ENCODE data around the gene ALS2. TPM values are rescaled to one million over a fixed set of nuclear protein-coding genes. Genes with fewer than 3 reads are reported as not detected.

The ALS2 gene
- total RNA-seq, 2 donors from 2014 or later = 14.8 to 16.3 TPM

DNA sequence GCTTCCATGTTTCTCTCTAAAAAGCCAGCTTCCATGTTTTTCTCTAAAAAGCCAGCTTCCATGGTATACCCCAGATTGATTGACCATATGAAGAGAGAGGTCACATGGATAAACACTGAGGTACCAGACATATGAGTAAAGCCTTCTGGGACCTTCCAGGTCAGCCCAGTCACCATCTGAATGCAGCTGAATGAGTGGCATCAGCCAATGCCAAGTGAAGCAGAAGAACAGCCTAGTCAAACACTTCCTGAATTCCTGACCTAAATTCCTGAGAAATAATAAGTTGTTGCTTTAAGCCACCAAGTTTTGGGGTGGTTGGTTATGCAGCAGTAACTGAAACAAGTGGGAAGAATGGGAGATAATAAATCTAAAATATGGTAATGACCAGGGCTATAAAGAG, 5.7 kb upstream of the ALS2 start:
- no peak for TF ChIP-seq CTCF (IDR thresholded peaks at IDR 0.05)
- no peak for TF ChIP-seq POLR2A (IDR thresholded peaks at IDR 0.05)
- TF ChIP-seq POLR2AphosphoS5 (IDR thresholded peaks at IDR 0.05) = no peak
- intact Hi-C loops (cut with DNase I) = no loop called here

DNA sequence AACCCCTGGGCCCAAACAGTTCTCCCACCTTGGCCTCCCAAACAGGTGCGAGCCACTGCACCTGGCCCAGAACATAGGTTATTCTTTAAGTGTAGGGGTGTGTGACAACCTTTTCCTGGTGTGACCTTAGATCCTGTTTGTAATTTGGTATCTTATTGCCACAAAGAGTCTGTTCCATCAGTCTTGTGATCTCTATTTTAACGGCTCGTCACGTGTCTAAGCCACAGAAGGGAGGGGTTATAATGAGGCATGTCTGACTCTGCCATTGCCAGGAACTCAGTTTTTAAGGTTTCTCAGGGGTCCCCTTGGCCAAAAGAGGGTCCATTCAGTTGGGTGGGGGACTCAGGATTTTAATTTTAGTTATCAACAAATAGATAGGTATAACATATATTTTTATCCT, 4.4 kb upstream of the ALS2 start:
- WGBS = 50% methylated on average over 4 of the region's 4 CpGs
- intact Hi-C loops (cut with DNase I) = no loop called here
- no peak overlapping the region for H3K4me3 ChIP-seq
- H3K27ac ChIP-seq = no peak overlapping the region
- H3K27me3 ChIP-seq (replicated peaks; ENCODE audit: insufficient read depth) = no peaks in the 10 kb centered on the region
- no peaks in the 10 kb centered on the region for H3K4me1 ChIP-seq (replicated peaks)
- no peak for TF ChIP-seq POLR2AphosphoS5 (IDR thresholded peaks at IDR 0.05)
- no peak for TF ChIP-seq POLR2A (IDR thresholded peaks at IDR 0.05)
- no peak for TF ChIP-seq CTCF (IDR thresholded peaks at IDR 0.05)
- H3K36me3 ChIP-seq = no peaks in the 10 kb centered on the region
- no peaks in the 10 kb centered on the region for H3K9me3 ChIP-seq
- no peak for DNase-seq (ENCODE audit: low spot score)

More for the DNA sequence above, 5.7 kb upstream of the ALS2 start:
- DNase-seq (ENCODE audit: low spot score) = no peak
- H3K9me3 ChIP-seq = no peaks in the 10 kb centered on the region
- H3K36me3 ChIP-seq = no peaks in the 10 kb centered on the region
- no peaks in the 10 kb centered on the region for H3K4me1 ChIP-seq (replicated peaks)
- no peaks in the 10 kb centered on the region for H3K27me3 ChIP-seq (replicated peaks; ENCODE audit: insufficient read depth)
- H3K27ac ChIP-seq = no peak overlapping the region
- no peak overlapping the region for H3K4me3 ChIP-seq

- no peaks in the 10 kb centered on the region for H3K9me3 ChIP-seq
- 50% methylated on average over 1 of the region's 1 CpG for WGBS
- intact Hi-C loops (cut with DNase I) = loop anchor here (5.0 kb wide), 1 partner anchor 248 kb away; the partner anchor contains the start of gene FZD7
- H3K4me1 ChIP-seq (replicated peaks) = no peaks in the 10 kb centered on the region
- no peak for DNase-seq (ENCODE audit: low spot score)
- TF ChIP-seq CTCF (IDR thresholded peaks at IDR 0.05) (no peak), POLR2A (IDR thresholded peaks at IDR 0.05) (no peak), POLR2AphosphoS5 (IDR thresholded peaks at IDR 0.05) (no peak)
- H3K27me3 ChIP-seq (replicated peaks; ENCODE audit: insufficient read depth) = no peaks in the 10 kb centered on the region
- no peak overlapping the region for H3K27ac ChIP-seq
- H3K4me3 ChIP-seq = no peak overlapping the region
- H3K36me3 ChIP-seq = no peaks in the 10 kb centered on the region
These were observed 3.8 kb upstream of the ALS2 start for GRCh38 chr2:201784563-201784962.

DNA sequence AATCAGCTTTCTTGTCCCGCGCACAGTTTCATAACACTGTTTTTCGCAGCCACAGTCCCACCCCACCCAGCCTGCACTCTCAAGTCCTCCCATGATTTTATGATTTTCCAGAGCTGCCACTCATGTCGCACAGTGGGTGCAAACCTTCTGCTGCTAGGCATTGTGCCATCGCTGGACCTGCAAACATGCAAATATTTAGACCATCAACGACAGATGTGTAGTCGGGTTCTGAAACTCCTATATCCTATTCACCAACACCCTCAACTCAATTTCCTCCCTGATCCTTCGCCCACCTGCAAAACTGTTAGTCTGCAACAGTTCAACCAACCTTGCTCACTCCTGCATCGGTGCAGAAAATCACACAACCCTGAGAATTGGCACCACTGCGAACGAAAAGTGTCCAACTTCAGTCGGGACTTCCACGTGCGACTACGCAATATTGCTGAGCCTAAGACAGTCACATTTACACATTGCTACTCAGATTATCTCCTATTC, 871 bp upstream of the ALS2 start:
- Histone ChIP-seq H3K4me3 (peak overlapping the region; percentile 71 to 86), H3K27me3 (replicated peaks; ENCODE audit: insufficient read depth) (no peaks in the 10 kb centered on the region), H3K27ac (peak overlapping the region; percentile 81 to 84), H3K9me3 (no peaks in the 10 kb centered on the region), H3K4me1 (replicated peaks) (no peaks in the 10 kb centered on the region), H3K36me3 (no peaks in the 10 kb centered on the region)
- TF ChIP-seq POLR2A (IDR thresholded peaks at IDR 0.05) (no peak), CTCF (IDR thresholded peaks at IDR 0.05) (no peak), POLR2AphosphoS5 (IDR thresholded peaks at IDR 0.05) (no peak)
- peak; percentile 20 for DNase-seq (ENCODE audit: low spot score)
- 3% methylated on average over 15 of the region's 15 CpGs for WGBS
- intact Hi-C loops (cut with DNase I) = loop anchor here (5.0 kb wide), 1 partner anchor 251 kb away; the partner anchor contains the start of gene FZD7

Data from prostate gland (tissue), 2 donors.